Calu3 (cell line): ENCODE results near the gene UBN2. TPM values are rescaled to one million over a fixed set of nuclear protein-coding genes. Genes with fewer than 3 reads are reported as not detected.
"Not testable (repeated sequence)": the region's sequence is repeated elsewhere in the genome, so short reads cannot be mapped to it uniquely, and the experiment has no call there.

Experiments
- BruUV-seq: library from RNA; stranded (reverse); fragments of 400-500 nt; replicated peaks from 2 replicates; lab custom pipeline; 2021; lab: Mats Ljungman, UMichigan
- CTCF ChIA-PET: fragments of 300-600 bp; sonication (Branson Sonifier 250); formaldehyde crosslinking; loops from one replicate; lab custom pipeline; 2022; ENCODE audit warnings: antibody characterized with exemption; lab: Charles Lee
- DNase-seq: peaks from one replicate; pipeline ENCODE4 v3.0.0; 2022
- H3K27ac Mint-ChIP-seq: one replicate; pipeline ENCODE4 v1.8.0; 2022; ENCODE audit warnings: mixed read lengths; ENCODE audit not compliant: unreplicated experiment
- H3K27me3 Mint-ChIP-seq: one replicate; pipeline ENCODE4 v1.8.0; 2022; ENCODE audit warnings: mixed read lengths; ENCODE audit not compliant: unreplicated experiment
- H3K36me3 Mint-ChIP-seq: one replicate; pipeline ENCODE4 v1.8.0; 2022; ENCODE audit warnings: mild to moderate bottlenecking, moderate library complexity, mixed read lengths; ENCODE audit not compliant: insufficient read depth, unreplicated experiment
- H3K4me1 Mint-ChIP-seq: one replicate; pipeline ENCODE4 v1.8.0; 2022; ENCODE audit warnings: mild to moderate bottlenecking, low read depth, mixed read lengths; ENCODE audit not compliant: unreplicated experiment
- H3K4me3 Mint-ChIP-seq: one replicate; pipeline ENCODE4 v1.8.0; 2022; ENCODE audit warnings: mild to moderate bottlenecking, low read depth, moderate library complexity, mixed read lengths; ENCODE audit not compliant: unreplicated experiment
- H3K9me3 Mint-ChIP-seq: one replicate; pipeline ENCODE4 v1.8.0; 2022; ENCODE audit warnings: low read depth, mixed read lengths; ENCODE audit not compliant: unreplicated experiment
- CTCF ChIP-seq: fragments of 200-600 bp; IDR thresholded peaks from one replicate; pipeline ENCODE4 v1.8.0; 2022; ENCODE audit warnings: antibody characterized with exemption; ENCODE audit not compliant: unreplicated experiment
- intact Hi-C: fragments of 100-400 bp; cut with micrococcal nuclease; formaldehyde crosslinking; loops from one replicate; pipeline ENCODE4 v1.10.0; 2022; ENCODE audit not compliant: unreplicated experiment
- total RNA-seq: library from RNA; stranded (reverse); gene quantifications from 2 replicates; pipeline ENCODE4 v1.2.3, GENCODE V29; 2022

Gene UBN2
- total RNA-seq, 1 experiment from 2014 or later, result 19.2 TPM

GRCh38 chr7:139304517-139304916 is 73.5 kb downstream of the UBN2 start:
- no TSS peak for BruUV-seq
- intact Hi-C loops, result no loop called here
- TF ChIP-seq CTCF, result no peak
- Mint-ChIP-seq H3K36me3 (peaks cover 6% of the 10 kb centered on the region), H3K4me3 (no peak overlapping the region), H3K4me1 (no peaks in the 10 kb centered on the region), H3K27me3 (no peaks in the 10 kb centered on the region), H3K9me3 (no peaks in the 10 kb centered on the region), H3K27ac (no peak overlapping the region)
- no peak for DNase-seq
- CTCF ChIA-PET, result no interaction called here

- no peaks in the 10 kb centered on the region for H3K9me3 Mint-ChIP-seq
- intact Hi-C loops, result no loop called here
- H3K4me1 Mint-ChIP-seq, result no peaks in the 10 kb centered on the region
- H3K27ac Mint-ChIP-seq, result no peak overlapping the region
- H3K36me3 Mint-ChIP-seq, result no peaks in the 10 kb centered on the region
- H3K4me3 Mint-ChIP-seq, result no peak overlapping the region
- no peaks in the 10 kb centered on the region for H3K27me3 Mint-ChIP-seq
- CTCF ChIA-PET, result interaction anchor here (0.7 kb wide), 1 partner anchor 15 kb away, joined by 3 read pairs; no protein-coding TSS in a partner anchor
- no TSS peak for BruUV-seq
- DNase-seq, result no peak
- no peak for TF ChIP-seq CTCF
Observed at GRCh38 chr7:139317939-139318505, 87.0 kb downstream of the UBN2 start.

GRCh38 chr7:139321071-139321745 is 90.2 kb downstream of the UBN2 start:
- CTCF ChIA-PET, result interaction anchor here (0.7 kb wide), 1 partner anchor 633 kb away, joined by 6 read pairs; no protein-coding TSS in a partner anchor
- no peaks in the 10 kb centered on the region for H3K9me3 Mint-ChIP-seq

DNA sequence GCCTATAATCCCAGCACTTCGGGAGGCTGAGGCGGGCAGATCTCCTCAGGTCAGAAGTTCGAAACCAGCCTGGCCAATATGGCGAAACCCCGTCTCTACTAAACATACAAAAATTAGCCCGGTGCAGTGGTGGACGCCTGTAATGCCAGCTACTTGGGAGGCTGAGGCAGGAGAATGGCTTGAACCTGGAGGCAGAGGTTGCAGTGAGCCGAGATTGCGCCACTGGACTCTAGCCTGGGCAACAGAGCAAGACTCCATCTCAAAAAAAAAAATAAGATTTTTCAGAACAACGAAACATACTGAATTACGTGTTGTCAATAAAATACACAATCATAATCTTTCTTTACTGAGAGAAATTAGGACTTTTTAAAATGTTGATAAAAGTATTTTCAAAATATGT is 93.7 kb downstream of the UBN2 start:
- DNase-seq, H3K9me3 Mint-ChIP-seq, H3K4me3 Mint-ChIP-seq, H3K27me3 Mint-ChIP-seq, H3K36me3 Mint-ChIP-seq, BruUV-seq, H3K27ac Mint-ChIP-seq, H3K4me1 Mint-ChIP-seq, intact Hi-C loops: not testable (repeated sequence)
- CTCF ChIA-PET, result interaction anchor here (1.0 to 1.1 kb wide), 2 partner anchors 9 to 10 kb away, joined by 3 to 6 read pairs; no protein-coding TSS in a partner anchor

More at GRCh38 chr7:139321071-139321745, 90.2 kb downstream of the UBN2 start:
- H3K4me3 Mint-ChIP-seq, result no peak overlapping the region
- no peak for TF ChIP-seq CTCF
- no peak overlapping the region for H3K27ac Mint-ChIP-seq
- no peaks in the 10 kb centered on the region for H3K27me3 Mint-ChIP-seq
- no peaks in the 10 kb centered on the region for H3K4me1 Mint-ChIP-seq
- no TSS peak for BruUV-seq
- H3K36me3 Mint-ChIP-seq, result peaks cover 4% of the 10 kb centered on the region
- DNase-seq, result no peak
- intact Hi-C loops, result no loop called here

DNA sequence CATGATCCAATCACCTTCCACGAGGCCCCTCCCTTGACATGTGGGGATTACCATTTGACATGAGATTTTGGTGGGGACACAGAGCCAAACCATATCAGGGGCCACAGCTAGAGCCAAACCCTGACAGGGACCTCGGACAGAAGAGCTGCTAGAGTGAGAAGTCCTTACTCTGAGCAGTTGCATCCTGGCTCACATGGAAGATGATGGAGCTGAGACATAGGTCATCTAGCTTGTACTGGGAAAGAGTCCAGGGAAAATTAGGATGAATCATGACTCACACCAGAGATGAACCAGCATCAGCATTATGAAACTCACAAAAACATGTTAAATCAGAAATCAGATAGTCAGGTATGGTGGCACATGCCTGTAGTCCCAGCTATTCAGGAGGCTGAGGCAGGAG is 97.3 kb downstream of the UBN2 start:
- no peaks in the 10 kb centered on the region for H3K4me1 Mint-ChIP-seq
- intact Hi-C loops, result no loop called here
- CTCF ChIA-PET, result no interaction called here
- H3K36me3 Mint-ChIP-seq, result peaks cover 4% of the 10 kb centered on the region
- BruUV-seq, result no TSS peak
- H3K27ac Mint-ChIP-seq, result no peak overlapping the region
- H3K4me3 Mint-ChIP-seq, result no peak overlapping the region
- no peak for TF ChIP-seq CTCF
- H3K27me3 Mint-ChIP-seq, result no peaks in the 10 kb centered on the region
- DNase-seq, result no peak
- H3K9me3 Mint-ChIP-seq, result no peaks in the 10 kb centered on the region
